Epithelial cell of proximal tubule (primary cell): ENCODE data around the gene GBX2. TPM values are rescaled to one million over a fixed set of nuclear protein-coding genes. Genes with fewer than 3 reads are reported as not detected.

Experiments used
- DNase-seq: peaks from one replicate; pipeline ENCODE4 v3.0.0-alpha.2; 2011; ENCODE audit warnings: low read depth
- H3K4me3 ChIP-seq: 2 replicates; pipeline ENCODE4 v1.5.1; 2011; ENCODE audit warnings: low read depth, mild to moderate bottlenecking, low read length
- CTCF ChIP-seq: conservative IDR thresholded peaks from 2 replicates; pipeline ENCODE4 v1.5.1; 2012; ENCODE audit warnings: low read depth, mild to moderate bottlenecking, low read length
- total RNA-seq: library from RNA; depleted of rRNA; stranded (reverse); fragments of >200 nt; gene quantifications from 2 replicates; pipeline ENCODE4 v1.2.3, GENCODE V29; 2015

GBX2 gene
- total RNA-seq, 1 donor from 2014 or later: 4.8 TPM

DNA sequence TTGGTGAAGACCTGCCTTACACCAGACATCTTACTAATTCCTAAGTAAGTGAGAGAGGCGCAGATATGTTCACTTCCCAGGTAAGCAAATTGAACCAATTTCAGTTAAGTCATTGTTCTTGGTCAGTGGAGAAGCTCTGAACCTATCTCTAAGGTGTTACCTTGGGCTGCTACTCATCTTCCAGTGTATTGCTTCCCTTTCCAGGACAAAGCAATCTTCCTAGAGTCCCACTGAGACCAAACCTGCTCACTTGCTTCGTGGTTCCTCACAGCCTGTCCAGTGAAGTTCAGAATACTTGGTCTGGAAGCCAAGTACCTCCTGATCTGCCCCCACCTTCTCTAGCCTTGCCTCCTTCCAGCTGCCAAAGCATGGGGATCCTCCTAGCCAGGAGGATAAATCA, 22.5 kb upstream of the GBX2 start:
- H3K4me3 ChIP-seq: no peak overlapping the region
- no peak for DNase-seq
- no peak for TF ChIP-seq CTCF

DNA sequence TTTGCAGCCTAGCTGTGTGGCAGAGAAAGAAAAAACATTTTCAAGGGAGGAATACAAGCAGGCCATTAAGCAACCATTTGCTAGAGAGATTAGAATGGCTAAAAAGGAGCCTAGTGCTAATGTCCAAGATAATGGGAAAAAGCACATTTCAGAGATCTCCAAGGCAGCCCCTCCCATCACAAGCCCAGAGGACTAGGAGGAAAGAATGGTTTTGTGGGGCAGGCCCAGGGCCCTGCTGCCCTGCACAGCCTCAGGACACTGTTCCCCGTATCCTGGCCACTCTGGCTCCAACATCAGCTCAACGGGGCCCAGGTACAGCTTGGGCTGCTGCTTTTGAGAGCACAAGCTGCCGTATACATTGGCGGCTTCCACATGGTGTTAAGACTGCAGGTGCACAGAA, 16.5 kb upstream of the GBX2 start:
- no peak for DNase-seq
- H3K4me3 ChIP-seq: no peak overlapping the region
- no peak for TF ChIP-seq CTCF

GRCh38 chr2:236180831-236181453, 12.8 kb upstream of the GBX2 start:
- H3K4me3 ChIP-seq: no peak overlapping the region

GRCh38 chr2:236180076-236180816, 12.1 kb upstream of the GBX2 start:
- peak; percentile 43 for DNase-seq
- TF ChIP-seq CTCF: no peak
- H3K4me3 ChIP-seq: peak overlapping the region; percentile 58

More at GRCh38 chr2:236180831-236181453, 12.8 kb upstream of the GBX2 start:
- no peak for DNase-seq
- TF ChIP-seq CTCF: peak; percentile 79

GRCh38 chr2:236179236-236180075, 11.3 kb upstream of the GBX2 start:
- DNase-seq: no peak
- peak overlapping the region; percentile 58 for H3K4me3 ChIP-seq
- no peak for TF ChIP-seq CTCF

- no peak for DNase-seq
- no peak for TF ChIP-seq CTCF
- H3K4me3 ChIP-seq: peak overlapping the region; percentile 58
Measured at GRCh38 chr2:236178890-236179235, 10.7 kb upstream of the GBX2 start.
